ENCODE results near the gene KY.

GRCh38 chr3:134654031-134654430, 3.2 kb upstream of the KY start:
- TF ChIP-seq EZH2 (IDR thresholded peaks at IDR 0.05; ENCODE audit: low read depth, unreplicated experiment) (no peak), EZH2phosphoT487 (IDR thresholded peaks at IDR 0.05; ENCODE audit: unreplicated experiment) (no peak), POLR2AphosphoS5 (IDR thresholded peaks at IDR 0.05; ENCODE audit: low read depth) (no peak), CTCF (conservative IDR thresholded peaks at IDR 0.05; ENCODE audit: low read depth in 2 of 2) (no peak)

All from GM23338 (cell line).